Fibroblast of lung (primary cell): Measurements from ENCODE around the gene ACTR2.

Experiments used
- CTCF ChIP-seq, 2 donors: IDR thresholded peaks in 1 of 2; conservative IDR thresholded peaks in 1 of 2; 1 replicate in 1 of 2; 2 replicates in 1 of 2; pipeline ENCODE4 v1.5.1; 2011 to 2012; ENCODE audit warnings: low read length in 2 of 2, control low read depth in 1 of 2, inconsistent platforms in 1 of 2, low read depth in 1 of 2, mild to moderate bottlenecking in 1 of 2
- EZH2 ChIP-seq: IDR thresholded peaks from 2 replicates; pipeline ENCODE4 v1.5.1; 2012; ENCODE audit warnings: low read length, control low read depth, mild to moderate bottlenecking; ENCODE audit errors: missing control alignments

- TF ChIP-seq CTCF (conservative IDR thresholded peaks at IDR 0.05 in 1 of 2, IDR thresholded peaks at IDR 0.05 in 1 of 2; ENCODE audit: low read depth in 1 of 2, low read length in 2 of 2) (no peak), EZH2 (no peak)
Observed at GRCh38 chr2:65314801-65315441, 87.3 kb downstream of the ACTR2 start.
